ENCODE data around the gene SGCA. TPM values are rescaled to one million over a fixed set of nuclear protein-coding genes. Genes with fewer than 3 reads are reported as not detected.

The SGCA gene
- total and polyA plus RNA-seq, 2 of the 13 experiments (the other 11 are each of a cell fraction or from before 2014, with no cell fraction given): not detected

DNA sequence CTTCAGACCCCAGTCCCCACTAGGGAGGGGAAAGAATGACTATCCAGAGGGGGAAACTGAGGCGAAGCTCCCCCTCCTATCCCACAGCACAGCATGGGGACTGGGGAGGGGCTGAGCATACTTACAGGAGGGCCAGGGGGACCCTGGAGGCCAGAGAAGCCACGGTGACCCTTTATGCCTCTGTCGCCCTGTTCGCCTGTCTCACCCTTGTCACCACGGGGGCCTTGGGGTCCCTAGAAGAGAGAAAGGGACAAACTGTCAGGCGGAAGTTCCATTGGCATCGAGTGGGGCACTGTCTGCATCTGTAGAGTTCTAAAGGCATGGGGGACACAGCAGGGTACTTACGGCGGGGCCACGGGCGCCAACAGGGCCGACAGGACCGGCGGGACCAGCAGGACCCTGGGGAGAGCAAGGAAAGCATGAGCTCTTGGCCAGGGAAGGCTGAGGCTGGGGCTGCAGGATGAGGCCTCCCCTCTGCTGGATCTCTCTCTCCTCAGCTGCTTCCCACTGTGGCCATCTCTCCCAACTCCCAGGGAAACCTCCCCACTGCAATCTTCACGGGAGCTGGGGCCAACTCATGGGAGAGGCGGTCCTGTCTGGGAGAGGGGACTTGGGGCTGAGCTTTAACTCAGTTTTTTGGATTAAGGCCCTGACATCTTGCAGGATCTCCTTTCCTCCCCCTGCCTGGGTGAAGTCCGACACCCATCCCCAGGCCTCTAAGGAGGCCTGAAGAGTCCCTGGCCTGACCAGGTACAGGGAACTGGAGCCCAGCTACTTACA, 22.1 kb downstream of the SGCA start (continued):
- TF ChIP-seq TRIM24 (CRISPR knock-in tag; IDR thresholded peaks at IDR 0.05): no peak
- TF ChIP-seq ZNF335 (CRISPR knock-in tag; IDR thresholded peaks at IDR 0.05): no peak
- TF ChIP-seq, protein P1, sequence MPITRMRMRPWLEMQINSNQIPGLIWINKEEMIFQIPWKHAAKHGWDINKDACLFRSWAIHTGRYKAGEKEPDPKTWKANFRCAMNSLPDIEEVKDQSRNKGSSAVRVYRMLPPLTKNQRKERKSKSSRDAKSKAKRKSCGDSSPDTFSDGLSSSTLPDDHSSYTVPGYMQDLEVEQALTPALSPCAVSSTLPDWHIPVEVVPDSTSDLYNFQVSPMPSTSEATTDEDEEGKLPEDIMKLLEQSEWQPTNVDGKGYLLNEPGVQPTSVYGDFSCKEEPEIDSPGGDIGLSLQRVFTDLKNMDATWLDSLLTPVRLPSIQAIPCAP (CRISPR knock-in tag; IDR thresholded peaks at IDR 0.05; ENCODE audit: low read depth): no peak
- TF ChIP-seq ZNF7 (CRISPR knock-in tag; IDR thresholded peaks at IDR 0.05): no peak
- TF ChIP-seq ZNF337 (CRISPR knock-in tag; IDR thresholded peaks at IDR 0.05; ENCODE audit: borderline replicate concordance, low read depth): no peak
- TF ChIP-seq MBNL3 (CRISPR knock-in tag; conservative IDR thresholded peaks at IDR 0.05): no peak
- TF ChIP-seq ZNF282 (IDR thresholded peaks at IDR 0.05; ENCODE audit: partially characterized antibody): no peak
- TF ChIP-seq HNRNPL (IDR thresholded peaks at IDR 0.05; ENCODE audit: low read depth, low read length): no peak
- TF ChIP-seq ZNF160 (CRISPR knock-in tag; IDR thresholded peaks at IDR 0.05): no peak
- no peak for TF ChIP-seq PHF20 (CRISPR knock-in tag; IDR thresholded peaks at IDR 0.05)
- TF ChIP-seq KDM2A (CRISPR knock-in tag; IDR thresholded peaks at IDR 0.05; ENCODE audit: borderline replicate concordance, low read depth): no peak

DNA sequence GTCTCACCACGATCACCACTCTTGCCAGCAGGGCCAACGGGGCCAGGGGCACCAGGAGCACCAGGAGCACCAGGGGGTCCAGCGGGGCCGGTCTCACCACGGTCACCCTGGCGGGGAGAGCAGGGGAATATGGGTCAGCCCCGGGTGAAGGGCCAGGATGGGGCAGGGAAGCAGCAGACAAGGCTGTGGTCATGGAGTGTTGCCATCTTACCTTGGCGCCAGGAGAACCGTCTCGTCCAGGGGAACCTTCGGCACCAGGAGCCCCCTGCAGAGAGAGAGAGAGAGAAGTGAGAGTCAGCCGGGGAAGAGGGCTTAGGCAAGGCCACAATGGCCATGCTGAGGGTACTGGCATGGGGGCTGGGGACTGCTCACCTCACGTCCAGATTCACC, 22.7 kb downstream of the SGCA start:
- Histone ChIP-seq H3K9me3 (ENCODE audit: low read length) (no peaks in the 10 kb centered on the region), H3K4me3 (replicated peaks in 1 of 3; ENCODE audit: insufficient read depth in 1 of 3, low read depth in 2 of 3, low read length in 3 of 3) (no peak overlapping the region), H3K79me2 (ENCODE audit: insufficient read depth, low read length) (no peaks in the 10 kb centered on the region), H3K27me3 (ENCODE audit: control insufficient read depth in 1 of 2, insufficient read depth in 2 of 2, low read length in 2 of 2) (peaks cover 21 to 90% of the 10 kb centered on the region in 2 experiments), H3K27ac (ENCODE audit: extremely low read length, insufficient read depth, low read length) (no peak overlapping the region), H3K36me3 (replicated peaks in 1 of 2; ENCODE audit: control insufficient read depth in 1 of 2, insufficient read depth in 2 of 2, low read length in 2 of 2) (no peaks in the 10 kb centered on the region), H3K4me2 (ENCODE audit: low read depth, low read length) (no peak overlapping the region), H3K9ac (ENCODE audit: insufficient read depth, low read depth, low read length) (no peak overlapping the region), H2AFZ (ENCODE audit: low read length) (no peak overlapping the region), H3K4me1 (ENCODE audit: insufficient read depth, low read length) (no peaks in the 10 kb centered on the region), H4K20me1 (ENCODE audit: insufficient read depth, low read length) (no peaks in the 10 kb centered on the region)
- 23% methylated on average over 3 of the region's 13 CpGs for WGBS (ENCODE audit: low lambda C conversion rate)
- POLR2A ChIA-PET: no interaction called here
- in situ Hi-C loops (cut with HindIII; ENCODE audit: extremely low pct_ligation_motif_present, low pct_unique_long_range_greater_than_20kb): no loop called here
- no peak for ATAC-seq
- CTCF ChIA-PET (ENCODE audit: low intra/inter-chr PET ratio, low total read pairs): no interaction called here
- no peak for DNase-seq (ENCODE audit: low spot score)
- FAIRE-seq: no peak
- intact Hi-C loops (cut with micrococcal nuclease; ENCODE audit: unreplicated experiment): no loop called here
- BruUV-seq (replicated peaks): no TSS peak
- TF ChIP-seq ZBTB21 (CRISPR knock-in tag; IDR thresholded peaks at IDR 0.05): no peak
- TF ChIP-seq, protein P2, sequence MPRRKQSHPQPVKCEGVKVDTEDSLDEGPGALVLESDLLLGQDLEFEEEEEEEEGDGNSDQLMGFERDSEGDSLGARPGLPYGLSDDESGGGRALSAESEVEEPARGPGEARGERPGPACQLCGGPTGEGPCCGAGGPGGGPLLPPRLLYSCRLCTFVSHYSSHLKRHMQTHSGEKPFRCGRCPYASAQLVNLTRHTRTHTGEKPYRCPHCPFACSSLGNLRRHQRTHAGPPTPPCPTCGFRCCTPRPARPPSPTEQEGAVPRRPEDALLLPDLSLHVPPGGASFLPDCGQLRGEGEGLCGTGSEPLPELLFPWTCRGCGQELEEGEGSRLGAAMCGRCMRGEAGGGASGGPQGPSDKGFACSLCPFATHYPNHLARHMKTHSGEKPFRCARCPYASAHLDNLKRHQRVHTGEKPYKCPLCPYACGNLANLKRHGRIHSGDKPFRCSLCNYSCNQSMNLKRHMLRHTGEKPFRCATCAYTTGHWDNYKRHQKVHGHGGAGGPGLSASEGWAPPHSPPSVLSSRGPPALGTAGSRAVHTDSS (CRISPR knock-in tag; conservative IDR thresholded peaks at IDR 0.05): no peak
- TF ChIP-seq NR2F2 (IDR thresholded peaks at IDR 0.05; ENCODE audit: borderline replicate concordance, low read depth): no peak
- TF ChIP-seq RFXANK (CRISPR knock-in tag; IDR thresholded peaks at IDR 0.05): no peak
- TF ChIP-seq, protein P3, sequence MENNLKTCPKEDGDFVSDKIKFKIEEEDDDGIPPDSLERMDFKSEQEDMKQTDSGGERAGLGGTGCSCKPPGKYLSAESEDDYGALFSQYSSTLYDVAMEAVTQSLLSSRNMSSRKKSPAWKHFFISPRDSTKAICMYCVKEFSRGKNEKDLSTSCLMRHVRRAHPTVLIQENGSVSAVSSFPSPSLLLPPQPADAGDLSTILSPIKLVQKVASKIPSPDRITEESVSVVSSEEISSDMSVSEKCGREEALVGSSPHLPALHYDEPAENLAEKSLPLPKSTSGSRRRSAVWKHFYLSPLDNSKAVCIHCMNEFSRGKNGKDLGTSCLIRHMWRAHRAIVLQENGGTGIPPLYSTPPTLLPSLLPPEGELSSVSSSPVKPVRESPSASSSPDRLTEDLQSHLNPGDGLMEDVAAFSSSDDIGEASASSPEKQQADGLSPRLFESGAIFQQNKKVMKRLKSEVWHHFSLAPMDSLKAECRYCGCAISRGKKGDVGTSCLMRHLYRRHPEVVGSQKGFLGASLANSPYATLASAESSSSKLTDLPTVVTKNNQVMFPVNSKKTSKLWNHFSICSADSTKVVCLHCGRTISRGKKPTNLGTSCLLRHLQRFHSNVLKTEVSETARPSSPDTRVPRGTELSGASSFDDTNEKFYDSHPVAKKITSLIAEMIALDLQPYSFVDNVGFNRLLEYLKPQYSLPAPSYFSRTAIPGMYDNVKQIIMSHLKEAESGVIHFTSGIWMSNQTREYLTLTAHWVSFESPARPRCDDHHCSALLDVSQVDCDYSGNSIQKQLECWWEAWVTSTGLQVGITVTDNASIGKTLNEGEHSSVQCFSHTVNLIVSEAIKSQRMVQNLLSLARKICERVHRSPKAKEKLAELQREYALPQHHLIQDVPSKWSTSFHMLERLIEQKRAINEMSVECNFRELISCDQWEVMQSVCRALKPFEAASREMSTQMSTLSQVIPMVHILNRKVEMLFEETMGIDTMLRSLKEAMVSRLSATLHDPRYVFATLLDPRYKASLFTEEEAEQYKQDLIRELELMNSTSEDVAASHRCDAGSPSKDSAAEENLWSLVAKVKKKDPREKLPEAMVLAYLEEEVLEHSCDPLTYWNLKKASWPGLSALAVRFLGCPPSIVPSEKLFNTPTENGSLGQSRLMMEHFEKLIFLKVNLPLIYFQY (CRISPR knock-in tag; IDR thresholded peaks at IDR 0.05; ENCODE audit: borderline replicate concordance): no peak
- no peak for TF ChIP-seq ZNF703 (CRISPR knock-in tag; IDR thresholded peaks at IDR 0.05; ENCODE audit: borderline replicate concordance)
